GM12873 (cell line): ENCODE measurements around the gene SLC20A1.

ENCODE experiments used
- TF ChIP-seq, protein P1 (sequence below): IDR thresholded peaks from 2 replicates; pipeline ENCODE4 v1.5.1; 2012; ENCODE audit warnings: low read depth, mild to moderate bottlenecking, moderate library complexity, low read length, control low read depth; ENCODE audit not compliant: insufficient read depth; ENCODE audit errors: missing control alignments

Gene SLC20A1

DNA sequence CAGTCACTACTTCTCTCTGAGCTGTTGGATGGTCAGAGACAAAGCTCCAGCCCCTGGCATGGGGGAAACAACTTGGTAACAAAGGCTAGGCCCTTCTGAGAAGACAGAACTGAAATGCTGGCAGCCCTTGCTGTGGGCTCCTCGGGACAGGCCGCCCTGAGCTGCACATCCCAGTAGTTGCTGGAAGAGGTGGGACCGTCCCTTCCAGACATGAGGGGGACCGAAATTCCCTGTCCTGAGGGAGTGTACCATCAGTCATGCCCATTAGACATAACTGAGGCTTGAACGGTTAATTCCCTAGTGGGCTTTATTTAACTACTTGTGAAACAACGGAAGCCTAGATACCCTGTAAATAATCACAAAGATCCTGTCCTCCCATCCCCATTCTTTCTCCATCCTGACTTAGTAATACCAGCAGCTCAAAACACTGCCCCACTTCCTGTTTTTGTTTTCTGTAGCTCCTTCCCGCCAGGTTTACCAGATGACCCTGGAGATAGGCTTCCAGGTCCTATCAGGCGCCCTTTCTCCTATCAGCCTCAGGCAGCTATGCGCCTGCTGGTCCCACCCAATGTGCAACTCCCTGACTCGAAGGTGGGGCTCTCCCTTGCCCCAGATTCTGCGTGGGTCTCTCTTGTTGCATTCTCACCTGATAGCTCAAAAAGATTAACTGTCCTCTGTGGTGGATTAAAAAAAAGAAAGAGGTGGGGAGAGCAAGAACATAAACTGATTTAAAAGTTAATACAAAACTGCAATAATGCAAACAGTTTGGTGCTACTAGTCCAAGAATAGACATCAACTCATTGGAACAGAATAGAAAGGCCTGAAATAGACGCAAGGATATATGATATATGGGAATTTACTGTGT lies 38.0 kb downstream of the SLC20A1 start:
- TF ChIP-seq, protein P1, sequence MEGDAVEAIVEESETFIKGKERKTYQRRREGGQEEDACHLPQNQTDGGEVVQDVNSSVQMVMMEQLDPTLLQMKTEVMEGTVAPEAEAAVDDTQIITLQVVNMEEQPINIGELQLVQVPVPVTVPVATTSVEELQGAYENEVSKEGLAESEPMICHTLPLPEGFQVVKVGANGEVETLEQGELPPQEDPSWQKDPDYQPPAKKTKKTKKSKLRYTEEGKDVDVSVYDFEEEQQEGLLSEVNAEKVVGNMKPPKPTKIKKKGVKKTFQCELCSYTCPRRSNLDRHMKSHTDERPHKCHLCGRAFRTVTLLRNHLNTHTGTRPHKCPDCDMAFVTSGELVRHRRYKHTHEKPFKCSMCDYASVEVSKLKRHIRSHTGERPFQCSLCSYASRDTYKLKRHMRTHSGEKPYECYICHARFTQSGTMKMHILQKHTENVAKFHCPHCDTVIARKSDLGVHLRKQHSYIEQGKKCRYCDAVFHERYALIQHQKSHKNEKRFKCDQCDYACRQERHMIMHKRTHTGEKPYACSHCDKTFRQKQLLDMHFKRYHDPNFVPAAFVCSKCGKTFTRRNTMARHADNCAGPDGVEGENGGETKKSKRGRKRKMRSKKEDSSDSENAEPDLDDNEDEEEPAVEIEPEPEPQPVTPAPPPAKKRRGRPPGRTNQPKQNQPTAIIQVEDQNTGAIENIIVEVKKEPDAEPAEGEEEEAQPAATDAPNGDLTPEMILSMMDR = no peak

DNA sequence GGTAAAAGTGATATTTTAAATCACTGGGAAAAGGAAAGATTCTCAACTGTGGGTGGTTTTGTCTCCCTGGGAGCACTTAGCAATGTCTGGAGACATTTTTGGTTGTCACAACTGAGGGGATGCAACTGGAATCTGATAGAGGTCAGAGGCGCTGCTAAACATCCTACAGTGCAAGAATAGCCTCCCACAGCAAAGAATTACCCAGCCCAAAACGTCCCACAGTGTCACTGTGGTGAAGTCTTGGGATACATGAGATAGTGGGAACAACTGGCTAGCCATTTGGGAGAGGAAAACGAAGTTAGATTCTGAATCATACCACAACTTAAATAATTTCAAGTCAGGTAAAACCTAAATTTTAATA lies 38.7 kb downstream of the SLC20A1 start:
- TF ChIP-seq, protein P1 = no peak

DNA sequence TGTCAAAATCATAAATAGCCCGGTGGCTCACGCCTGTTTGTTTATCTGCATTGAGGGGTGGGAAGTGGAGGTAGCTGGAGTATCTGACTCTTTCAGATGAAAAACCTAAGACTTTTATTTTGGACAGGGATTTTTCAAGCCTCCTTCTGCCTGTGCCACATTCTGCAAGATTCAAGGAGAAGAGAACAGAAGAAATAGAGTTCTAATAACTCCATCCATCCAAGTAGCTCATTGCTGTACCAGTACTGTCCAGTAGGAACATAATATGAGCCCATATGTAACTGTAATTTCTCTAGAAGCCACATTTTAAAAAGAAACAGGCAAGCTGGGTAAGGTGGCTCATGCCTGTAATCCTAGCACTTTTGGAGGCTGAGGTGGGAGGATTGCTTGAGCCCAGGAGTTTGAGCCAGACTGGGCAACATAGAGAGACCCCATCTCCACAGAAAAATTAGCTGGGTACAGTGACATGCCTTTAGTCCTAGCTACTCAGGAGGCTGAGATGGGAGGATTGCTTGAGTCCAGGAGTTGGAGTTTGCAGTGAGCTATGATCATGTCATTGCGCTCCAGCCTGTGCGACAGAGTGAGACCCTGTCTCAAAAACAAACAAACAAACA lies 39.6 kb downstream of the SLC20A1 start:
- TF ChIP-seq, protein P1 = peak; percentile 36

DNA sequence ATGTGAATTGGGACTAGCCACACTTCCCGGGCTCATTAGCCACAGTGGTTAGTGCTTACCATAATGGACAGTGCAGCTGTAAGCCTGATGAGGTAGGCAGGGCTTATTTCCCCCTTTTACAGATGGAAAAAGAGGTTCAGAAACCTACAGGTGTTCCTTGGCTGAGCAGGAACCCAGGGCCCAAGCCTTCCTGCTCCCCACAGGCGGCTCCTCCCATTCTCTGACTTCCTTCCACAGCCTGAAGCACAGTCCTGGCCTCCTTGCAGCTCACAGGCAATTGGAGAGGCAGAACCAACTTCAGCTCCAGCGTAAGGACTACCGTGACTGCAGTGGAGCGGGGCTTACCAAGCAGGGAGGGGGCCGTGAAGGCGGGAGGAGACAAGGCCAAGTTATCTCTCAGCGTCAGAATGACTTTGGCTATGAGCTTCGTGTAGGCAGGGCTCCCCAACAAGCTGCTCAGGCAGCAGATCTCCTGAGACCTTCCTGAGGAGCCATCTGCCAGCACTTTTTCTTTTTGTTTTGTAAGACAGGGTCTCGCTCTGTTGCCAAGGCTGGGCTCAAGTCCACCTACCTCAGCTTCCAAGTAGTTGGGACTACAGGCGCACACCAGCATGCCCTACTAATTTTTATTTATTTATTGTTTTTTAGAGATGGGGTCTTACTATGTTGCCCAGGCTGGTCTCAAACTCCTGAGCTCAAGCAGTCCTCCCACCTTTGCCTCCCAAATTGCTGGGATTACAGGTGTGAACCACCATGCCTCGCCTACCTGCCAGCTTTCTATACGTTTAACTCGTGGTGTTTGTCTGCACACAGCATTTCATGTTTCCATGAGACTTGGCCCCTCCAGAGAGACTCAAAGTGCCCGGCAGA lies 40.8 kb downstream of the SLC20A1 start:
- TF ChIP-seq, protein P1 = no peak

DNA sequence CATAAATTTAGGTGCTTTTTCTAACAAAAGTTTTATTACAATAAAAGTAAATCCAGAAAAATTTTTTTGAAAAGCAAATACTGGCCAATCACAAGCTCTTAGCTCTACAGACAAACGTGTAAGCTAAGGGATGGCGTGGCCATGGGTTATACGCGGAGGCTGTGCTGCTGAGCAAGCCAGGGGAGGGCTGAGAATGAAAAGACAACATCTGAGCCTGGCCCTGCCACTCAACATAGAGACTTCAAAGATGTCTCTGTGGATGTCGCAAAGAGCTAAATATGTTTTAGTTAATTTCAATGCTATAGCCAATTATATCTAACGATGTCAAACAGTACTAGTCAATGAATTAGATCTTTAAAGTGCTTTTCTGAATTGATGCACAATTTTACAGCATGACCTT lies 41.8 kb downstream of the SLC20A1 start:
- TF ChIP-seq, protein P1 = no peak

DNA sequence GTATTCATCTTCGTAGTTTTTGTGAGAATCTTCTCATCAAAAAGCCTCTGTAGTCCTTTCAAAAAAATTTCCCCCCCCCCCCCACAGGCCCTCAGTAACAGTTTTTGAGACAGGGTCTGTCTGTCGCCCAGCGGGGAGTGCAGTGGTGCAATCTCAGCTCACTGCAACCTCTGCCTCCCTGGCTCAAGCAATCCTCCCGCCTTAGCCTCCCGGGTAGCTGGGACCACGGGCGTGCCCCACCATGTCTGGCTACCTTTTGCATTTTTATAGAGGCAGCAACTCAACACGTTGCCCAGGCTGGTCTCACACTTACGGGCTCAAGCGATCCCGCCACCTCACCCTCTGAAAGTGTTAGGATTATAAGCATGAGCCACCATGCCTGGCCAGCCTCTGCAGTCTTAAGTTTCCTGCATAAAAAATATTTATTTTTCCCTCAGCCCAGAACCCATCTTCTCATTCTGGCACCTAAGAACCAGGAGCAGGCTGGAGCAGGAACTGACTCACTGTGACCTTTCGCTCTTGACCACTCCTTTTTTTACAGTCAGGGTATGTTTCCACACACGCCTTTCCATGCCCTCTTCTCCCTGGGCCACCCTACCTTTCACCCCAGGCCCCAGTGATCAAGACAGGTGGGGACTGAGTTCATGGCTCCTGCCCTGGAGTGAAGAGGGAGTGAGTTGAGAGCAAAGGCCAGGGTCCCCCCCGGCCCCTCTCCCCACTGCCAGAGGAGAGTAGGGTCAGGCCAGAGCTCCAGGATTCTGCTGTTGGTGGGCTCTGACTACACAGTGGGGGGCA lies 42.5 kb downstream of the SLC20A1 start:
- TF ChIP-seq, protein P1 = no peak
